Heart left ventricle (tissue), 13 donors: ENCODE data around the gene MAP6.

Experiments used
- POLR2A ChIP-seq, 2 donors: fragments of 450-650 bp; IDR thresholded peaks; one replicate each; pipeline ENCODE4 v1.6.1; 2017; ENCODE audit warnings: antibody characterized with exemption in 2 of 2, mild to moderate bottlenecking in 2 of 2, moderate library complexity in 2 of 2
- TF ChIP-seq, protein P1 (sequence below), 12 donors: fragments of 200-600 bp; sonication (generic) in 4 of 12; IDR thresholded peaks; one replicate each; pipeline versions ENCODE4 v1.5.0 to v1.8.0; 2018 to 2022; ENCODE audit warnings: antibody characterized with exemption in 12 of 12, mild to moderate bottlenecking in 5 of 12
- donor health status: ischemic (EF 13 %, LVEDD 7.1; RV severe dilation, severe dysfunction).
- donor health status: DM: no; HTN: yes; CAD: no.
- donor health status: DM: no; HTN: no; CAD: no.
- donor health status: ischemic (EF 25% LVEDD 6.9; RV normal size, moderate dysfunction).
- donor health status: ischemic (EF 25% LVEDD 5.7; RV mildly dilated, moderate dysfunction).
- donor health status: ischemic (EF 35%, LVEDD 5.7; RV mildly dilated, moderate dysfunction).
- donor health status: nonischemic (EF 11% LVEDD 7.7; RV severe dilation, severe dysfunction).
- donor health status: DM: yes; HTN: yes; CAD: no.
- donor health status: PGD.
- donor health status: ischemic (EF 29% LVEDD 5.4; RV normal size, mild dysfunction).
- donor health status: nonischemic (EF 23%, LVEDD 6.1; RV moderate dilation, normal function).

GRCh38 chr11:75659836-75660235 is 9.0 kb downstream of the MAP6 start:
- TF ChIP-seq, protein P1, sequence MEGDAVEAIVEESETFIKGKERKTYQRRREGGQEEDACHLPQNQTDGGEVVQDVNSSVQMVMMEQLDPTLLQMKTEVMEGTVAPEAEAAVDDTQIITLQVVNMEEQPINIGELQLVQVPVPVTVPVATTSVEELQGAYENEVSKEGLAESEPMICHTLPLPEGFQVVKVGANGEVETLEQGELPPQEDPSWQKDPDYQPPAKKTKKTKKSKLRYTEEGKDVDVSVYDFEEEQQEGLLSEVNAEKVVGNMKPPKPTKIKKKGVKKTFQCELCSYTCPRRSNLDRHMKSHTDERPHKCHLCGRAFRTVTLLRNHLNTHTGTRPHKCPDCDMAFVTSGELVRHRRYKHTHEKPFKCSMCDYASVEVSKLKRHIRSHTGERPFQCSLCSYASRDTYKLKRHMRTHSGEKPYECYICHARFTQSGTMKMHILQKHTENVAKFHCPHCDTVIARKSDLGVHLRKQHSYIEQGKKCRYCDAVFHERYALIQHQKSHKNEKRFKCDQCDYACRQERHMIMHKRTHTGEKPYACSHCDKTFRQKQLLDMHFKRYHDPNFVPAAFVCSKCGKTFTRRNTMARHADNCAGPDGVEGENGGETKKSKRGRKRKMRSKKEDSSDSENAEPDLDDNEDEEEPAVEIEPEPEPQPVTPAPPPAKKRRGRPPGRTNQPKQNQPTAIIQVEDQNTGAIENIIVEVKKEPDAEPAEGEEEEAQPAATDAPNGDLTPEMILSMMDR (IDR thresholded peaks at IDR 0.05): no peak
- no peak for TF ChIP-seq POLR2A (IDR thresholded peaks at IDR 0.05)
